BJ (cell line): Measurements from ENCODE around the gene ITGB2. TPM values are rescaled to one million over a fixed set of nuclear protein-coding genes. Genes with fewer than 3 reads are reported as not detected.

ENCODE experiments used
- CTCF ChIA-PET: fragments of 350-600 bp; formaldehyde crosslinking; extraction: SDS; loops from one replicate; lab custom pipeline; 2021; ENCODE audit warnings: antibody characterized with exemption, inconsistent platforms; lab: Yijun Ruan, JAX
- POLR2A ChIA-PET: fragments of 300-600 bp; sonication (Branson Sonifier 250); formaldehyde crosslinking; extraction: SDS; loops from one replicate; lab custom pipeline; 2021; ENCODE audit warnings: antibody characterized with exemption; lab: Charles Lee
- DNase-seq: peaks from one replicate; pipeline ENCODE4 v3.0.0-alpha.2; 2011; ENCODE audit warnings: low read depth
- H3K27me3 ChIP-seq: 2 replicates; pipeline ENCODE4 v1.6.0; 2011; ENCODE audit warnings: low read length; ENCODE audit not compliant: control insufficient read depth, insufficient read depth
- H3K36me3 ChIP-seq: 2 replicates; pipeline ENCODE4 v1.5.1; 2011; ENCODE audit warnings: low read length; ENCODE audit not compliant: control insufficient read depth, insufficient read depth
- H3K4me3 ChIP-seq: 2 replicates; pipeline ENCODE4 v1.5.1; 2011; ENCODE audit warnings: low read depth, mild to moderate bottlenecking, control low read depth, low read length
- polyA plus RNA-seq: library from polyadenylated mRNA; depleted of rRNA; stranded (reverse); fragments of >200 nt; gene quantifications from 2 replicates; pipeline ENCODE4 v1.2.3, GENCODE V29; 2011
- TF ChIP-seq, protein P1 (sequence below): IDR thresholded peaks from 2 replicates; pipeline ENCODE4 v1.5.1; 2011; ENCODE audit warnings: low read depth, mild to moderate bottlenecking, control low read depth, inconsistent platforms, low read length, moderate library complexity; ENCODE audit not compliant: insufficient read depth

ITGB2 gene
- polyA plus RNA-seq, 1 experiment, result not detected

GRCh38 chr21:44957047-44957831, 36.5 kb upstream of the ITGB2 start:
- ChIA-PET POLR2A (no interaction called here), CTCF (interaction anchor here (1.3 to 4.7 kb wide), 5 partner anchors 8 to 183 kb away, joined by 3 to 32 read pairs (median 24); no protein-coding TSS in a partner anchor)
- TF ChIP-seq, protein P1, sequence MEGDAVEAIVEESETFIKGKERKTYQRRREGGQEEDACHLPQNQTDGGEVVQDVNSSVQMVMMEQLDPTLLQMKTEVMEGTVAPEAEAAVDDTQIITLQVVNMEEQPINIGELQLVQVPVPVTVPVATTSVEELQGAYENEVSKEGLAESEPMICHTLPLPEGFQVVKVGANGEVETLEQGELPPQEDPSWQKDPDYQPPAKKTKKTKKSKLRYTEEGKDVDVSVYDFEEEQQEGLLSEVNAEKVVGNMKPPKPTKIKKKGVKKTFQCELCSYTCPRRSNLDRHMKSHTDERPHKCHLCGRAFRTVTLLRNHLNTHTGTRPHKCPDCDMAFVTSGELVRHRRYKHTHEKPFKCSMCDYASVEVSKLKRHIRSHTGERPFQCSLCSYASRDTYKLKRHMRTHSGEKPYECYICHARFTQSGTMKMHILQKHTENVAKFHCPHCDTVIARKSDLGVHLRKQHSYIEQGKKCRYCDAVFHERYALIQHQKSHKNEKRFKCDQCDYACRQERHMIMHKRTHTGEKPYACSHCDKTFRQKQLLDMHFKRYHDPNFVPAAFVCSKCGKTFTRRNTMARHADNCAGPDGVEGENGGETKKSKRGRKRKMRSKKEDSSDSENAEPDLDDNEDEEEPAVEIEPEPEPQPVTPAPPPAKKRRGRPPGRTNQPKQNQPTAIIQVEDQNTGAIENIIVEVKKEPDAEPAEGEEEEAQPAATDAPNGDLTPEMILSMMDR, result no peak
- H3K27me3 ChIP-seq, result no peaks in the 10 kb centered on the region
- no peak for DNase-seq
- H3K4me3 ChIP-seq, result no peak overlapping the region
- peaks cover 7% of the 10 kb centered on the region for H3K36me3 ChIP-seq

DNA sequence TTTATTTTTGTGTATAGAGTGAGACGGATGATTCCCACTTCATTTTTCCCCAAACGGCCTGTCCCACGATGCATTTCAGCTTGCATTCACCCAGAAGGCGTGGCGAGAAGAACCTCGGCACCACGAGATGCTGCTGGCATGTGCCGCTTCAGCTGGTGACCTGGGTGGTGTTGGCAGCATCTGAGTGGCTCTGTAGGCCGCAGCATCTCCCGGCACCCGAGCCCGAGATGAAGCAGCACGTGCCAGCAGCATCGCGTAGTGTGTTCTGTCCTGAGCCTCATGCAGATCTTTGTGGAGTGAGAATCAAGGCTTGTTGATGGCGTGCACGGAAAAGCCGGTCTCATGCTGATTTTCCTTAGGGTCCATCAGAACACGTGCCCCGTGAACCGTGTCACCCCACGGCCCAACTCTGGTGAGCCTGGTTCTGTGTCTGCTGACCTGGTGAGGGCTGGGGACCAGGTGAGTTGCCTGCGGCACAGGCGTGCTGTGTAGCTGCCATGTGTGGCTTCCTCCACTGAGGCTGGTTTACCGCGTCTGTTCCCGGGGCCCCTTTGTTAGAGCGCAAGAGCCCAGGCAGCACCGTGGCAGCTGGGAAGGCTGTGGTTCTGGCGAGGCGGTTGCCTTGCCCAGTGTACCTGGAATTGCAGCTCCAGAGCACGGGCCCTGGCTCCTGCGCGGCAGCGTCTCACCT, 35.8 kb upstream of the ITGB2 start:
- Histone ChIP-seq H3K4me3 (no peak overlapping the region), H3K36me3 (peaks cover 9% of the 10 kb centered on the region), H3K27me3 (no peaks in the 10 kb centered on the region)
- POLR2A ChIA-PET, result no interaction called here
- TF ChIP-seq, protein P1, result no peak
- CTCF ChIA-PET, result interaction anchor here (1.0 to 4.7 kb wide), 5 partner anchors 7 to 184 kb away, joined by 3 to 32 read pairs (median 24); no protein-coding TSS in a partner anchor
- no peak for DNase-seq

GRCh38 chr21:44955798-44956175, 35.1 kb upstream of the ITGB2 start:
- ChIA-PET POLR2A (no interaction called here), CTCF (interaction anchor here (1.0 to 4.7 kb wide), 2 partner anchors 9 to 182 kb away, joined by 3 to 32 read pairs; no protein-coding TSS in a partner anchor)
- H3K4me3 ChIP-seq, result no peak overlapping the region
- DNase-seq, result no peak
- H3K36me3 ChIP-seq, result peaks cover 9% of the 10 kb centered on the region
- TF ChIP-seq, protein P1, result no peak
- no peaks in the 10 kb centered on the region for H3K27me3 ChIP-seq

DNA sequence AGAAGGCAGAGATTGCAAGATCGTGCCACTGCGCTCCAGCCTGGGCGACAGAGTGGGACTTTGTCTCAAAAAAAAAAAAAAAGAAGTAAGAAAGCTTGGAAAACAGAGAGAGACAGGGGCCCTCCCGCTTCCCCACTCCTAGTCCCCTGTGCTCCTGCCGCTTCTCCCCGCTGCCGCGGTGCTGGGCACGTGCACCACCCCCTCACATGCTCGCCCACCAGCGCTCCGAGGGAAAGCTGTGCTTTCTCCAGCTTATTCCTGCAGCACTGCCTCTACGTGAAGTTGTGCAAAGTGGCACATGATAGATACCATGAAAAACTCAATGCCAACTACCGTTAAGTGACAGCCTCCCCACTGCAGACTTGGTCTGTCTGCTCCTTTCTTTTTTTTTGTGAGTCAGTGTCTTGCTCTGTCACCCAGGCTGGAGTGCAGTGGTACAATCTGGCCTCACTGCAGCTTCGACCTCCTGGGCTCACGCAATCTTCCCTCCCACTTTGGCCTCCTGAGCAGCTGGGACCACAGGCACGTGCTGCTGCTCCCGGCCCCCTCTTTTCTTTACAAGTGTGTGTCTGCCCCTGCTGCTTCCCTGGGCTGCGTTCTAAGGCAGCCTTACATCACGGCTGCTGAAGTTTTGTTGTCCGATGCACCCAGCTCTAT, 34.6 kb upstream of the ITGB2 start:
- Histone ChIP-seq H3K4me3 (no peak overlapping the region), H3K27me3 (no peaks in the 10 kb centered on the region), H3K36me3 (peaks cover 9% of the 10 kb centered on the region)
- TF ChIP-seq, protein P1, result no peak
- POLR2A ChIA-PET, result no interaction called here
- CTCF ChIA-PET, result interaction anchor here (1.0 to 4.7 kb wide), 2 partner anchors 10 to 182 kb away, joined by 3 to 32 read pairs; no protein-coding TSS in a partner anchor
- DNase-seq, result no peak
